Suprapubic skin (tissue), 4 donors: Measurements from ENCODE around the gene PELI2. TPM values are rescaled to one million over a fixed set of nuclear protein-coding genes. Genes with fewer than 3 reads are reported as not detected.

ENCODE experiments used
- DNase-seq, 2 donors: peaks; one replicate each; pipeline ENCODE4 v3.0.0-alpha.2; 2019; ENCODE audit warnings: low spot score in 2 of 2
- H3K27ac ChIP-seq: fragments of 200-600 bp; sonication (generic); one replicate; pipeline ENCODE4 v1.5.1; 2019
- H3K27me3 ChIP-seq: fragments of 200-600 bp; sonication (generic); one replicate; pipeline ENCODE4 v1.5.1; 2019
- H3K36me3 ChIP-seq: fragments of 200-600 bp; sonication (generic); one replicate; pipeline ENCODE4 v1.5.1; 2019
- H3K4me1 ChIP-seq: fragments of 200-600 bp; sonication (generic); one replicate; pipeline ENCODE4 v1.5.1; 2019
- H3K4me3 ChIP-seq: fragments of 200-600 bp; sonication (generic); one replicate; pipeline ENCODE4 v1.5.1; 2019; ENCODE audit warnings: mild to moderate bottlenecking
- H3K9me3 ChIP-seq: fragments of 200-600 bp; sonication (generic); one replicate; pipeline ENCODE4 v1.5.1; 2019
- EP300 ChIP-seq: sonication (generic); formaldehyde crosslinking; IDR thresholded peaks from one replicate; pipeline ENCODE4 v1.6.1; 2017; ENCODE audit warnings: antibody characterized with exemption
- POLR2A ChIP-seq, 2 donors: fragments of 450-650 bp; IDR thresholded peaks; one replicate each; pipeline ENCODE4 v1.6.1; 2017; ENCODE audit warnings: antibody characterized with exemption in 2 of 2, mild to moderate bottlenecking in 2 of 2, moderate library complexity in 2 of 2
- POLR2AphosphoS5 ChIP-seq, 3 donors: sonication (generic); formaldehyde crosslinking; IDR thresholded peaks; one replicate each; pipeline ENCODE4 v1.6.1; 2017; ENCODE audit warnings: antibody characterized with exemption in 3 of 3
- WGBS: methylation state at CpG from one replicate; pipeline ENCODE4 v1.1.5; 2018; 5-methylcytosine and 5-hydroxymethylcytosine counted together
- total RNA-seq, 4 donors: library from RNA; depleted of rRNA; stranded (reverse); fragments of >200 nt; gene quantifications; one replicate each; pipeline ENCODE4 v1.1.0, GENCODE V29; 2016
- TF ChIP-seq, protein P1 (sequence below), 2 donors: fragments of 200-600 bp in 1 of 2; fragments of 450-650 bp in 1 of 2; sonication (generic) in 1 of 2; IDR thresholded peaks; one replicate each; pipeline ENCODE4 v1.5.1; 2016 to 2019; ENCODE audit warnings: antibody characterized with exemption in 2 of 2, mild to moderate bottlenecking in 1 of 2, moderate library complexity in 1 of 2

The PELI2 gene
- total RNA-seq, 4 donors from 2014 or later = 6.9 to 19.4 (median 12.6) TPM

- no peak for TF ChIP-seq POLR2A (IDR thresholded peaks at IDR 0.05)
- Histone ChIP-seq H3K4me1 (no peaks in the 10 kb centered on the region), H3K4me3 (no peak overlapping the region), H3K27ac (no peak overlapping the region), H3K9me3 (no peaks in the 10 kb centered on the region), H3K27me3 (no peaks in the 10 kb centered on the region), H3K36me3 (no peaks in the 10 kb centered on the region)
- 83% methylated on average over 1 of the region's 1 CpG for WGBS
- no peak for DNase-seq
Measured at GRCh38 chr14:56108057-56108456, 10.2 kb upstream of the PELI2 start.

DNA sequence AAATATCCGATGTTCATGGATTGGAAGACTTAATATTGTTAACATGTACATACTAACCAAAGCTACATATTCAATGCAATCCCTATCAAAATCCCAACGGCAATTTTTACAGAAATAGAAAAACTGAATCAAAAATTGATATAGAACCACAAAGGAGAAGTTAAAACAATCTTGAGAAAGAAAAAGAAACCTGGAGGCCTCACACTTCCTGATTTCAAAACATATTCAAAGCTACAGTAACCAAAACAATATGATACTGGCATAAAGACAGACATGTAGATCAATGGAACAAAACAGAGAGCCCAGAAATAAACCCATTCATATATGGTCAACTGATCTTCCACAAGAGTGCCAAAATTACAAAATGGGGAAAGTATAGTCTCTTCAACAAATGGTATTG lies 5.4 kb upstream of the PELI2 start:
- WGBS = 80% methylated on average over 2 of the region's 2 CpGs
- H3K36me3 ChIP-seq = no peaks in the 10 kb centered on the region
- no peaks in the 10 kb centered on the region for H3K9me3 ChIP-seq
- DNase-seq = no peak
- H3K4me1 ChIP-seq = peaks cover 7% of the 10 kb centered on the region
- no peaks in the 10 kb centered on the region for H3K27me3 ChIP-seq
- no peak overlapping the region for H3K4me3 ChIP-seq
- TF ChIP-seq POLR2AphosphoS5 (IDR thresholded peaks at IDR 0.05) (no peak), EP300 (no peak), POLR2A (IDR thresholded peaks at IDR 0.05) (no peak)
- TF ChIP-seq, protein P1, sequence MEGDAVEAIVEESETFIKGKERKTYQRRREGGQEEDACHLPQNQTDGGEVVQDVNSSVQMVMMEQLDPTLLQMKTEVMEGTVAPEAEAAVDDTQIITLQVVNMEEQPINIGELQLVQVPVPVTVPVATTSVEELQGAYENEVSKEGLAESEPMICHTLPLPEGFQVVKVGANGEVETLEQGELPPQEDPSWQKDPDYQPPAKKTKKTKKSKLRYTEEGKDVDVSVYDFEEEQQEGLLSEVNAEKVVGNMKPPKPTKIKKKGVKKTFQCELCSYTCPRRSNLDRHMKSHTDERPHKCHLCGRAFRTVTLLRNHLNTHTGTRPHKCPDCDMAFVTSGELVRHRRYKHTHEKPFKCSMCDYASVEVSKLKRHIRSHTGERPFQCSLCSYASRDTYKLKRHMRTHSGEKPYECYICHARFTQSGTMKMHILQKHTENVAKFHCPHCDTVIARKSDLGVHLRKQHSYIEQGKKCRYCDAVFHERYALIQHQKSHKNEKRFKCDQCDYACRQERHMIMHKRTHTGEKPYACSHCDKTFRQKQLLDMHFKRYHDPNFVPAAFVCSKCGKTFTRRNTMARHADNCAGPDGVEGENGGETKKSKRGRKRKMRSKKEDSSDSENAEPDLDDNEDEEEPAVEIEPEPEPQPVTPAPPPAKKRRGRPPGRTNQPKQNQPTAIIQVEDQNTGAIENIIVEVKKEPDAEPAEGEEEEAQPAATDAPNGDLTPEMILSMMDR (IDR thresholded peaks at IDR 0.05) = no peak
- no peak overlapping the region for H3K27ac ChIP-seq

GRCh38 chr14:56115334-56115870 lies 2.8 kb upstream of the PELI2 start:
- no peak for DNase-seq
- H3K9me3 ChIP-seq = no peaks in the 10 kb centered on the region
- no peaks in the 10 kb centered on the region for H3K27me3 ChIP-seq
- TF ChIP-seq, protein P1 (IDR thresholded peaks at IDR 0.05) = no peak
- TF ChIP-seq POLR2A (IDR thresholded peaks at IDR 0.05) = no peak
- no peak for TF ChIP-seq EP300
- no peak for TF ChIP-seq POLR2AphosphoS5 (IDR thresholded peaks at IDR 0.05)
- 92% methylated on average over 3 of the region's 3 CpGs for WGBS
- no peak overlapping the region for H3K4me3 ChIP-seq
- no peaks in the 10 kb centered on the region for H3K36me3 ChIP-seq
- H3K27ac ChIP-seq = no peak overlapping the region
- peaks cover 17% of the 10 kb centered on the region for H3K4me1 ChIP-seq

DNA sequence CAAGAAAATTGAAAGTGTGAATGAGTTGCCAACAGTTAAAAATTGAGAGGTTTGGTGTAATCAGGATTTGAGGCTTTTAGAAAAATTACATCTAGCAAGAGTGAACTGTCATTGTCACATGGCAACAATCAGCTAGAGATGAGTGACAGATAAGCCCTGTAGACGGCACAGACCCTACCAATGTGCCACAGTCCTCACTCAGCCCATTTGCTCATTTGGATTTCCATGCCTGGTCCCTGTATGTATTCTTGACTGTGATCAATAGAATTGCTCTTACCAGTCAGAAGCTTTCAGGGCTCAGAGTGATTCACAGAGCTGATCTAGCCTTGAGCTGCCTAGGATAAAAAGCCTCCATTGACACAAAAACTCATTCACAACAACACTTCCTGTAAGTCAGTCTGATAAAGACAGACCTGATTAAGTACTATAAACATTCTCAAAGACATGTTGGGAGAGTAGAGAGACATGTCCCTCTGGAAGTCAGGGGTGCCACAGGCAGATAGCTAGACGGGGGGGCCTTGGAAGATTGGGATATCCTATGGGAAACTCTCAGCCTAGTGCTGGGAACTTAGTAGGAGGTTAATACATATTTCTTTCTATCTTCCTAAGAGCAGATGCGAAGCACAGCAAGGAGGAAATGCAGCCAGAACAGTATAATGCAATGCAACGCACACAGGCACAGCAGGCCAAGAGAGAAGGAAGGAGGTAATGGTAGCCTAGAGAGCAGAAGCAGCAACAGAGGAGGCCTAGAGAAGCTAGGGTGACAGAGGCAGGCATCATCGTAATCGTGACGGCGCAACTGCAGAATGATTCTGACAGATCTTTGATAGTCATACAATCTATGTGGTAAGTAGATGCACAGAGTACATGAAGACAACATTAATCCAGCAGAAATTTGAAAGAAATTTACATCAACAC lies 2.0 kb upstream of the PELI2 start:
- 76% methylated on average over 8 of the region's 8 CpGs for WGBS
- H3K27ac ChIP-seq = no peak overlapping the region
- TF ChIP-seq EP300 (no peak), POLR2AphosphoS5 (IDR thresholded peaks at IDR 0.05) (no peak), POLR2A (IDR thresholded peaks at IDR 0.05) (no peak)
- TF ChIP-seq, protein P1 (IDR thresholded peaks at IDR 0.05) = no peak
- H3K9me3 ChIP-seq = no peaks in the 10 kb centered on the region
- no peaks in the 10 kb centered on the region for H3K27me3 ChIP-seq
- H3K4me1 ChIP-seq = peaks cover 25% of the 10 kb centered on the region
- no peaks in the 10 kb centered on the region for H3K36me3 ChIP-seq
- no peak for DNase-seq
- H3K4me3 ChIP-seq = no peak overlapping the region

- TF ChIP-seq, protein P1 (IDR thresholded peaks at IDR 0.05) = no peak
- TF ChIP-seq POLR2AphosphoS5 (IDR thresholded peaks at IDR 0.05) (no peak), POLR2A (IDR thresholded peaks at IDR 0.05) (no peak)
- Histone ChIP-seq H3K27me3 (no peaks in the 10 kb centered on the region), H3K27ac (peak overlapping the region; percentile 90), H3K9me3 (no peaks in the 10 kb centered on the region), H3K4me3 (peak overlapping the region; percentile 83), H3K4me1 (peaks cover 36% of the 10 kb centered on the region), H3K36me3 (no peaks in the 10 kb centered on the region)
- 0% methylated on average over 3 of the region's 87 CpGs for WGBS
- DNase-seq = no peak
Measured at GRCh38 chr14:56118611-56119181, 485 bp downstream of the PELI2 start.
